Testis (tissue), 3 donors: Measurements from ENCODE around the gene ANKRD27. TPM values are rescaled to one million over a fixed set of nuclear protein-coding genes. Genes with fewer than 3 reads are reported as not detected.

Experiments
- DNase-seq: peaks from one replicate; pipeline ENCODE4 v3.0.0-alpha.2; 2019
- H3K27ac ChIP-seq, 2 donors: fragments of 200-600 bp; sonication (generic); one replicate each; pipeline ENCODE4 v1.5.1; 2019
- H3K27me3 ChIP-seq: fragments of 200-600 bp; sonication (generic); one replicate; pipeline ENCODE4 v1.5.1; 2019
- H3K36me3 ChIP-seq: fragments of 200-600 bp; sonication (generic); one replicate; pipeline ENCODE4 v1.5.1; 2017; ENCODE audit warnings: low read depth; ENCODE audit errors: missing control alignments
- H3K4me1 ChIP-seq: fragments of 200-600 bp; sonication (generic); one replicate; pipeline ENCODE4 v1.5.1; 2019
- H3K4me3 ChIP-seq, 2 donors: fragments of 200-600 bp; sonication (generic); one replicate each; pipeline ENCODE4 v1.5.1; 2017 to 2019
- H3K9me3 ChIP-seq: fragments of 200-600 bp; sonication (generic); one replicate; pipeline ENCODE4 v1.5.1; 2017
- CTCF ChIP-seq, 3 experiments: fragments of 450-650 bp in 2 of 3; fragments of 200-600 bp in 1 of 3; sonication (generic) in 1 of 3; IDR thresholded peaks; one replicate each; pipeline ENCODE4 v1.5.1; 2016 to 2019; ENCODE audit warnings: antibody characterized with exemption in 3 of 3, mild to moderate bottlenecking in 2 of 3, moderate library complexity in 1 of 3
- POLR2A ChIP-seq: fragments of 450-650 bp; IDR thresholded peaks from one replicate; pipeline ENCODE4 v1.6.1; 2017; ENCODE audit warnings: antibody characterized with exemption, mild to moderate bottlenecking, moderate library complexity
- WGBS, 2 donors: methylation state at CpG; one replicate each; pipeline ENCODE4 v1.1.5; 2018; 5-methylcytosine and 5-hydroxymethylcytosine counted together
- intact Hi-C: fragments of 100-400 bp; cut with DNase I; formaldehyde crosslinking; loops from one replicate; pipeline ENCODE4 v1.15.1; 2023; ENCODE audit warnings: low total_unique reads
- polyA plus RNA-seq: library from polyadenylated mRNA; stranded (reverse); fragments of 350-450 nt; fragmentation: Illumina TruSeq; extraction: RNeasy Lipid Tissue Mini Kit (QIAGEN cat#74804); gene quantifications from one replicate; pipeline ENCODE4 v1.2.3, GENCODE V29; 2014; ENCODE audit warnings: low read depth, low replicate concordance; ENCODE audit not compliant: insufficient read depth
- total RNA-seq, 2 donors: library from RNA; depleted of rRNA; stranded (reverse); fragments of >200 nt; gene quantifications; one replicate each; pipeline ENCODE4 v1.2.3, GENCODE V29; 2016

The ANKRD27 gene
- total and polyA plus RNA-seq, 3 donors from 2014 or later: 34.6 to 54.4 (median 45.8) TPM

DNA sequence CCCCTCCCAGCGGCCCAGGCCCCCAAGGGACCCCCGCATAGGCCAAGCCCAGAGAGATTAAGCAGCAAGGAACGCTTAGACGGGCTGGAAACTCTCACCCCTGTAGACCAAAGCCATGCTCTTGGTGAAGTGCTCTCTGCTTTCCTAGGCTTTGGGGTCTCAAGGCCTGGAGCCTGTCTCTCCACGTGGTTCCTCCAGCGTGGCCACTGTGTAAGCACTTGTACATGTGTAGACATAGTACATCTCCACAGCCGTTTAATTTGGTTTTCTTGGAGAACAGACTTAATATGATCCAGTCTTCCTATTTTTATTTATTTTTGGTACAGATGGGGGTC is 17.7 kb upstream of the ANKRD27 start:
- no peaks in the 10 kb centered on the region for H3K9me3 ChIP-seq
- WGBS, 2 donors: 27 to 31% methylated on average over 5 to 7 of the region's 7 CpGs
- H3K27ac ChIP-seq: peak overlapping the region; percentile 68 to 75
- peaks cover 18% of the 10 kb centered on the region for H3K4me1 ChIP-seq
- H3K36me3 ChIP-seq: no peaks in the 10 kb centered on the region
- no peaks in the 10 kb centered on the region for H3K27me3 ChIP-seq
- intact Hi-C loops: no loop called here
- TF ChIP-seq POLR2A: no peak
- no peak for TF ChIP-seq CTCF (IDR thresholded peaks at IDR 0.05)
- H3K4me3 ChIP-seq: peak overlapping the region; percentile 74 to 77
- DNase-seq: no peak

DNA sequence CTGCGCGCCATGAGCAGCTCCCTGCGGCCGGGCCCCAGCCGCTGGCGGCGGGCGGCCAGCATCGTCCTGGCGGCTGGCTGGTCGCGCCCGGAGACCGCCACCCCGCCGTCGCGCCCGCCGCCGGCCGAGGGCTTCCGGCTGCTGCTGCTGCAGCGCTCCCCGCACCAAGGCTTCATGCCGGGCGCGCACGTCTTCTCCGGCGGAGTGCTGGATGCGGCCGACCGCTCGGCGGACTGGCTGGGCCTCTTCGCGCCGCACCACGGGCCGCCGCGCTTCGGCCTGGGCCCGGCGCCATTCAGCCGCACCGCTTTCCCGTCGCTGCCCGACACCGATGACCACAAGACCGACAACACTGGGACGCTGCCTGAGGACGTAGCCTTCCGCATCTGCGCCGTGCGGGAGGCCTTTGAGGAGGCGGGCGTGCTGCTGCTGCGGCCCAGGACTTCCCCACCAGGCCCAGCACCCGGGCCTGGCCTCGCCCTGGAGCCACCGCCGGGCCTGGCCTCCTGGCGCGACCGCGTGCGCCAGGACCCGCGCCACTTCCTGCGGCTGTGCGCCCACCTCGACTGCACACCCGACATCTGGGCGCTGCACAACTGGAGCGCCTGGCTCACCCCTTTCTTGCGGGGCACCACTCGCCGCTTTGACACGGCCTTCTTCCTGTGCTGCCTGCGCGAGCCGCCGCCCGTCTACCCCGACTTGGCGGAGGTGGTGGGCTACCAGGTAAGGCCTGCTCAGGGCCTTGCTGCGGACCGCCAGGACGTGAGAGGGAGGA is 17.2 kb upstream of the ANKRD27 start:
- WGBS, 2 donors: 2 to 6% methylated on average over 25 to 72 of the region's 93 CpGs

DNA sequence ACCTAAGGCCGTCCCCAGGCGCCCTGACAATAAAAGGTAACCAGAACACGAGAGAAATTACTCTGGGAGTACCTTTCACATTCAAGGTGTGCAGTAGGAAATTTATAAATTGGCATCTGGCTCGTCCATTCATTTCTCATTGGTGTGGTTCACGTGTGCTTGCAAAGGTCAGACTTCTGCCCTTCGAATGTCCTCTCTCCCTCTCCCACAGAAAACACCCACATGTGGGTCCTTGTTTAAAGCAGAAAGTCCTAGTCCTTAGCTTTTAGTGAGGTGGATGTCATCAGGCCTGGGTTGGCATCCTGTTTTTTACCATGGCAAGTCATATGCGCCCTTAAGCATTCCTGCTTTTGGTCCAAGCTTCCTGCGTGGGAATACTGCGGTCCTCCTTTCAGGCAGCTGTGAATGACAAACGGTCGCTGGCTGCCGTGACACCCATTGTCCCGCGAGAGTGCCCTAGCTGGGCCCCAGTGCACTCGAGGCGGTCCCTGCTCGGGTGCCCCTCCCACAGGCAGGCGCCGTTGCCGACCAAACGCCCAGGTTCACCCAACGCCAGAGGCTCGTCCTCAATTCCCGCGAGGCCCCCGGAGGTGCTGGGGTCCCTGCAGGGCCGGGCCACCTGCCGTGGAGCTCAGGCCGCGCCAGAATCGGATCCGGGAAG is 16.4 kb upstream of the ANKRD27 start, which contains the start of gene NUDT19:
Gene NUDT19 (plus strand): TSS at position 531 of the 661 bp plus-strand sequence. CDS start 140 bp downstream, outside the sequence.
- DNase-seq: peak; percentile 92
- Histone ChIP-seq H3K36me3 (no peaks in the 10 kb centered on the region), H3K9me3 (no peaks in the 10 kb centered on the region), H3K27me3 (no peaks in the 10 kb centered on the region), H3K4me3 (peak within 1 kb of the TSS; percentile 74 to 77), H3K4me1 (peaks cover 18% of the 10 kb centered on the region), H3K27ac (peak within 1 kb of the TSS; percentile 68 to 75)
- intact Hi-C loops: no loop called here
- WGBS, 2 donors: 5 to 7% methylated on average over 30 to 32 of the region's 32 CpGs
- TF ChIP-seq POLR2A (no peak), CTCF (IDR thresholded peaks at IDR 0.05) (no peak)

More for the DNA sequence above, 17.2 kb upstream of the ANKRD27 start:
- no peaks in the 10 kb centered on the region for H3K27me3 ChIP-seq
- H3K36me3 ChIP-seq: no peaks in the 10 kb centered on the region
- peak overlapping the region; percentile 74 to 77 for H3K4me3 ChIP-seq
- intact Hi-C loops: no loop called here
- H3K9me3 ChIP-seq: no peaks in the 10 kb centered on the region
- peak; percentile 85 for DNase-seq
- TF ChIP-seq POLR2A (no peak), CTCF (IDR thresholded peaks at IDR 0.05) (no peak)
- H3K27ac ChIP-seq: peak overlapping the region; percentile 68 to 75
- peaks cover 18% of the 10 kb centered on the region for H3K4me1 ChIP-seq

GRCh38 chr19:32688311-32688710 is 13.3 kb upstream of the ANKRD27 start:
- DNase-seq: peak; percentile 26

More at GRCh38 chr19:32688311-32688710, 13.3 kb upstream of the ANKRD27 start:
- WGBS, 2 donors: 67 to 77% methylated on average over 1 of the region's 1 CpG
- intact Hi-C loops: no loop called here
- peaks cover 13% of the 10 kb centered on the region for H3K4me1 ChIP-seq
- H3K36me3 ChIP-seq: no peaks in the 10 kb centered on the region
- TF ChIP-seq CTCF (IDR thresholded peaks at IDR 0.05) (no peak), POLR2A (no peak)
- no peak overlapping the region for H3K4me3 ChIP-seq
- no peaks in the 10 kb centered on the region for H3K27me3 ChIP-seq
- no peak overlapping the region for H3K27ac ChIP-seq
- no peaks in the 10 kb centered on the region for H3K9me3 ChIP-seq
